Loucy (cell line): ENCODE data around the gene RPL7L1.

ENCODE experiments used
- CTCF ChIP-seq: fragments of 200-600 bp; sonication (generic); conservative IDR thresholded peaks from 2 replicates; pipeline ENCODE4 v1.5.1; 2014; ENCODE audit warnings: mild to moderate bottlenecking, antibody characterized with exemption, low read length
- EZH2phosphoT487 ChIP-seq: fragments of 200-600 bp; IDR thresholded peaks from 2 replicates; pipeline ENCODE4 v1.6.1; 2018; ENCODE audit warnings: antibody characterized with exemption, mild to moderate bottlenecking, moderate library complexity, borderline replicate concordance

GRCh38 chr6:42885702-42886101 is 6.3 kb downstream of the RPL7L1 start:
- no peak for TF ChIP-seq CTCF
- no peak for TF ChIP-seq EZH2phosphoT487
